ENCODE data around the gene PAK3.

GRCh38 chrX:111159232-111159631, 63.2 kb downstream of the PAK3 start:
- TF ChIP-seq EZH2 (IDR thresholded peaks at IDR 0.05): no peak
- TF ChIP-seq CTCF (IDR thresholded peaks at IDR 0.05): no peak
